Activated CD8-positive, alpha-beta memory T cell treated with anti-CD3 and anti-CD28 coated beads, Interleukin-2, amount 50 U/mL, for 24 hours (primary cell): ENCODE data around the gene CCDC82.

Experiments
- DNase-seq: peaks from one replicate; pipeline ENCODE4 v3.0.0-alpha.2; 2020; ENCODE audit errors: extremely low read depth

The CCDC82 gene

DNA sequence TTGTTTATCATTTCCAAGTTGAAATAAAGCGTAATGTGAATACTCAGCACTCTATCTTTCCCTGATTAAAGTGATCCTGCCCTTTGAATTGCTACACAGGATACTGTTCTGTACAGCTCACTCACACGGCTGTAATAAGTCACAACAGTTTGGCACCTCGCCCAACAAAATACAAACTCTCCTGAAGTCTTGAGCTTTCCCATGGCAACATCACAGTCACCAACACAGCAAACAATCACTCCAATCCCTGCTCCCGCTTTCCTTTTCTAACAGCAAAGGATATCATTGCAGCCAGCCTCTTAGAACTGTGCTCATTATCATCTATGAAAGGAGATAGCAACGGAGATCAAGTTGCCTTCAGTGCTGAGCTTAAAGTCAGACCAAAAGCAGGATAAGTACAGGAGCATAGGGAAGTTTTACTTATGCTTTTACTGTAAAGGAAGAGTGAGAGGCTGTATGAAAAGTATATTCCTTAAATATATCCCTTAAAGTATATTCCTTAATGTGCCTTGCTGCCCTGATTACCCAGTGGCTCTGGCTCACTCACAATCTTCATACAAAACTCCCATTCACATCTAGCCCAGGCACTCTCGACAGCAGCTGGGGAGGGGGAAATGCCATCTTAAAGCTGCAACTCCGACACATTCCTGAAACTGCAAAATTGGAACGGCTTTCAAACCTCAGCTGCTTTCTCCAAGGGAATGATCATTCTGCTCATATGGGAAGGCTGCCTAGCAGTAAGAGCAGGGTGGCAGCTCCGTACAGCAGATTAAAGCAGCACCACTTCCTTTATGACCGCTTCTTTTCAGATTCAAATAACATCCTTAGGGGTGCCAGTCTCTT is 82.6 kb downstream of the CCDC82 start:
- no peak for DNase-seq

DNA sequence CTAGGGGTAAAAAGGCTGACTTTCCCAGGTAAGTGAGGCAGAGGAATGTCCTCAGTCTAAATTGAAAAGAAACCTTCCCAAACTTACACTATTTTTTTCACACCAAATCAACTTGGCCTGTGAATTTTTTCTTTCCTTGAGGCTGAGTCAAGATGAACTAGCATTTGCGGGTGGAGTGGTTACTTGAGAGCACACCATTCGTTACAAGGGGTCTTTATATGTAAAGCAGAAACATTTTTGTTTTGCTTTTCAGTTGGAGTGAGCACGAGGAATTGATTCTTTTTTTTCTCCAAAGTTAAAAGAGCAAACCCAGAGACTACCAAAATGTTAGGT is 83.1 kb downstream of the CCDC82 start:
- no peak for DNase-seq

- no peak for DNase-seq
These were observed 83.6 kb downstream of the CCDC82 start for GRCh38 chr11:96306071-96306470.

GRCh38 chr11:96303980-96304379 is 85.7 kb downstream of the CCDC82 start:
- DNase-seq, result no peak

DNA sequence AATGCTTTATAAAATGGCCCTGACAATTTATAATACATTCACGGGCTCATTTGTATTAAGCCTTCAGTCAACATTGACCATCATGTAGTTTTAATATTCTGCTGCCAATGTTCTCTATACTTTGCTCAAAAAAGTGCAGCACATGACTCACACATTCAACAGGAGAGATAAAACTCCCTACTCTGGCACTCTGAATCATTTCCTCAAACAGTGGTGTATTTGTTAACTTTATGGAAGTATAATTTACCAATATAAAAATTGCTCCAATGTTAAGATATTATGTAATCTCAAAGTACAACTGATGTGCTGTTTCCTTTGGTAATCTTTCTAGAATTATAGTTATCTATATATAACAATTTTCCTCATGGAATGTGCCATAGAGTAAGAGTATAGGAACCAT is 86.6 kb downstream of the CCDC82 start:
- no peak for DNase-seq
